ENCODE results near the gene RNF17.

- TF ChIP-seq CTCF (IDR thresholded peaks at IDR 0.05) (no peak), POLR2A (IDR thresholded peaks at IDR 0.05) (no peak)
Measured at GRCh38 chr13:24921003-24921402, 157.0 kb downstream of the RNF17 start.
